HG02678 (cell line): Measurements from ENCODE around the gene RHOBTB1.
A peak's percentile ranks its signal among the peaks of the same experiment; 100 is the strongest.
"Not testable (repeated sequence)": the region's sequence is repeated elsewhere in the genome, so short reads cannot be mapped to it uniquely, and the experiment has no call there.

Source experiments
- ATAC-seq: cut with Tn5 transposase; IDR thresholded peaks from one replicate; pipeline ENCODE4 v1.9.1; 2021; ENCODE audit warnings: mild to moderate bottlenecking, moderate library complexity; ENCODE audit not compliant: unreplicated experiment

RHOBTB1 gene

GRCh38 chr10:60944058-60944909 lies at the start of gene RHOBTB1:
Gene RHOBTB1 (minus strand): TSS chr10:60944185. CDS start chr10:60911542, 32,643 bp downstream.
- ATAC-seq, result peak; percentile 50

- ATAC-seq, result no peak
Observed at GRCh38 chr10:60992636-60993035, 48.7 kb upstream of the RHOBTB1 start.

- no peak for ATAC-seq
Observed at GRCh38 chr10:60990663-60991062, 46.7 kb upstream of the RHOBTB1 start.

GRCh38 chr10:60989400-60989876 lies 45.5 kb upstream of the RHOBTB1 start:
- peak; percentile 70 for ATAC-seq

- no peak for ATAC-seq
Observed at GRCh38 chr10:60986791-60987190, 42.8 kb upstream of the RHOBTB1 start.

- no peak for ATAC-seq
Observed at GRCh38 chr10:60985951-60986350, 42.0 kb upstream of the RHOBTB1 start.

GRCh38 chr10:60980997-60981396 lies 37.0 kb upstream of the RHOBTB1 start:
- ATAC-seq, result no peak

GRCh38 chr10:60979667-60980104 lies 35.7 kb upstream of the RHOBTB1 start:
- ATAC-seq, result no peak

GRCh38 chr10:60978287-60979115 lies 34.5 kb upstream of the RHOBTB1 start:
- no peak for ATAC-seq

GRCh38 chr10:60977161-60978122 lies 33.5 kb upstream of the RHOBTB1 start:
- ATAC-seq, result no peak

GRCh38 chr10:60976687-60977086 lies 32.7 kb upstream of the RHOBTB1 start:
- ATAC-seq, result no peak

- no peak for ATAC-seq
Observed at GRCh38 chr10:60975716-60976115, 31.7 kb upstream of the RHOBTB1 start.

GRCh38 chr10:60974463-60975149 lies 30.6 kb upstream of the RHOBTB1 start:
- no peak for ATAC-seq

- ATAC-seq, result no peak
Observed at GRCh38 chr10:60973086-60973485, 29.1 kb upstream of the RHOBTB1 start.

GRCh38 chr10:60972181-60972580 lies 28.2 kb upstream of the RHOBTB1 start:
- not testable (repeated sequence) for ATAC-seq

GRCh38 chr10:60970526-60970925 lies 26.5 kb upstream of the RHOBTB1 start:
- ATAC-seq, result no peak

- ATAC-seq, result no peak
Observed at GRCh38 chr10:60968504-60968903, 24.5 kb upstream of the RHOBTB1 start.

- no peak for ATAC-seq
Observed at GRCh38 chr10:60967854-60968484, 24.0 kb upstream of the RHOBTB1 start.

GRCh38 chr10:60967260-60967659 lies 23.3 kb upstream of the RHOBTB1 start:
- no peak for ATAC-seq
